CD4-positive, alpha-beta T cell treated with Interleukin-6 for 4 hours (primary cell): ENCODE data around the gene METTL4.
"Not testable (repeated sequence)": the region's sequence is repeated elsewhere in the genome, so short reads cannot be mapped to it uniquely, and the experiment has no call there.

Experiments
- DNase-seq: peaks from one replicate; pipeline ENCODE4 v3.0.0-alpha.2; 2020; ENCODE audit warnings: mixed read lengths

The METTL4 gene

GRCh38 chr18:2557536-2557935, 13.8 kb downstream of the METTL4 start:
- DNase-seq: no peak

- no peak for DNase-seq
Observed at GRCh38 chr18:2555895-2556294, 15.4 kb downstream of the METTL4 start.

- no peak for DNase-seq
Observed at GRCh38 chr18:2554696-2555095, 16.6 kb downstream of the METTL4 start.

- DNase-seq: no peak
Observed at GRCh38 chr18:2551425-2551824, 19.9 kb downstream of the METTL4 start.

GRCh38 chr18:2549462-2549861, 21.8 kb downstream of the METTL4 start:
- DNase-seq: no peak

- no peak for DNase-seq
Observed at GRCh38 chr18:2547477-2548087, 23.7 kb downstream of the METTL4 start.

- DNase-seq: no peak
Observed at GRCh38 chr18:2545155-2545554, 26.1 kb downstream of the METTL4 start.

GRCh38 chr18:2541925-2542563, 29.3 kb downstream of the METTL4 start:
- DNase-seq: not testable (repeated sequence)

GRCh38 chr18:2540575-2540974, 30.7 kb downstream of the METTL4 start:
- no peak for DNase-seq

GRCh38 chr18:2538844-2539243, 32.5 kb downstream of the METTL4 start:
- no peak for DNase-seq

GRCh38 chr18:2538236-2538635, 33.1 kb downstream of the METTL4 start:
- DNase-seq: no peak

- no peak for DNase-seq
Observed at GRCh38 chr18:2537296-2537695, 34.0 kb downstream of the METTL4 start.

GRCh38 chr18:2536493-2536892, 34.8 kb downstream of the METTL4 start:
- no peak for DNase-seq

- no peak for DNase-seq
Observed at GRCh38 chr18:2536063-2536462, 35.2 kb downstream of the METTL4 start.

GRCh38 chr18:2535419-2535910, 35.8 kb downstream of the METTL4 start:
- no peak for DNase-seq

GRCh38 chr18:2534906-2535305, 36.4 kb downstream of the METTL4 start:
- no peak for DNase-seq

GRCh38 chr18:2532797-2533196, 38.5 kb downstream of the METTL4 start:
- no peak for DNase-seq

- DNase-seq: no peak
Observed at GRCh38 chr18:2531751-2532150, 39.6 kb downstream of the METTL4 start.

- DNase-seq: no peak
Observed at GRCh38 chr18:2529154-2529553, 42.2 kb downstream of the METTL4 start.

- no peak for DNase-seq
Observed at GRCh38 chr18:2526329-2526728, 45.0 kb downstream of the METTL4 start.

GRCh38 chr18:2524794-2525198, 46.5 kb downstream of the METTL4 start:
- DNase-seq: not testable (repeated sequence)

GRCh38 chr18:2522112-2522511, 49.2 kb downstream of the METTL4 start:
- DNase-seq: no peak

GRCh38 chr18:2518473-2518872, 52.8 kb downstream of the METTL4 start:
- no peak for DNase-seq

GRCh38 chr18:2515908-2516625, 55.2 kb downstream of the METTL4 start:
- DNase-seq: no peak
